Measurements from ENCODE around the gene BBS1. TPM values are rescaled to one million over a fixed set of nuclear protein-coding genes. Genes with fewer than 3 reads are reported as not detected.
A peak's percentile ranks its signal among the peaks of the same experiment; 100 is the strongest.

BBS1 gene
- polyA plus RNA-seq, 1 experiment = 17.7 TPM

GRCh38 chr11:66491315-66491935 is 19.0 kb upstream of the BBS1 start:
- no peaks in the 10 kb centered on the region for H3K27me3 ChIP-seq (ENCODE audit: control insufficient read depth, insufficient read depth, low read length)
- ChIA-PET CTCF (interaction anchor here (0.6 to 1.4 kb wide), 6 partner anchors 27 to 187 kb away, joined by 3 to 6 read pairs (median 4); no protein-coding TSS in a partner anchor), POLR2A (interaction anchor here (0.6 to 2.6 kb wide), 3 partner anchors 11 to 428 kb away, joined by 4 to 22 read pairs (median 8); partner anchors contain the start of genes DPP3 and PELI3)
- no peak for DNase-seq (ENCODE audit: low read depth, low spot score)
- H3K9me3 ChIP-seq (ENCODE audit: control insufficient read depth, insufficient read depth, low read length) = no peaks in the 10 kb centered on the region; the same call in 1 of the 2 replicates
- H3K4me3 ChIP-seq (ENCODE audit: low read depth, low read length) = no peak overlapping the region
- no peak overlapping the region for H3K27ac ChIP-seq (ENCODE audit: low read depth, low read length)
- TF ChIP-seq CTCF (IDR thresholded peaks at IDR 0.05; ENCODE audit: low read depth, low read length) = peak; percentile 45

- TF ChIP-seq CTCF (IDR thresholded peaks at IDR 0.05; ENCODE audit: low read depth, low read length) = no peak
- ChIA-PET CTCF (interaction anchor here (0.6 to 1.4 kb wide), 4 partner anchors 27 to 186 kb away, joined by 3 to 6 read pairs (median 4); no protein-coding TSS in a partner anchor), POLR2A (interaction anchor here (0.7 to 2.6 kb wide), 2 partner anchors 12 to 427 kb away, joined by 8 to 22 read pairs; partner anchors contain the start of gene DPP3)
- Histone ChIP-seq H3K27me3 (ENCODE audit: control insufficient read depth, insufficient read depth, low read length) (no peaks in the 10 kb centered on the region), H3K9me3 (ENCODE audit: control insufficient read depth, insufficient read depth, low read length) (no peaks in the 10 kb centered on the region; the same call in 1 of the 2 replicates), H3K4me3 (ENCODE audit: low read depth, low read length) (no peak overlapping the region), H3K27ac (ENCODE audit: low read depth, low read length) (no peak overlapping the region)
- no peak for DNase-seq (ENCODE audit: low read depth, low spot score)
Measured at GRCh38 chr11:66492161-66492865, 18.1 kb upstream of the BBS1 start.

GRCh38 chr11:66493130-66493529 is 17.3 kb upstream of the BBS1 start:
- no peak for TF ChIP-seq CTCF (IDR thresholded peaks at IDR 0.05; ENCODE audit: low read depth, low read length)
- Histone ChIP-seq H3K27ac (ENCODE audit: low read depth, low read length) (no peak overlapping the region), H3K9me3 (ENCODE audit: control insufficient read depth, insufficient read depth, low read length) (no peaks in the 10 kb centered on the region; the same call in 1 of the 2 replicates), H3K4me3 (ENCODE audit: low read depth, low read length) (no peak overlapping the region), H3K27me3 (ENCODE audit: control insufficient read depth, insufficient read depth, low read length) (no peaks in the 10 kb centered on the region)
- ChIA-PET POLR2A (interaction anchor here (2.6 kb wide), 1 partner anchor 13 kb away, joined by 22 read pairs; the partner anchor contains the start of gene DPP3), CTCF (no interaction called here)
- no peak for DNase-seq (ENCODE audit: low read depth, low spot score)

GRCh38 chr11:66494458-66494857 is 16.0 kb upstream of the BBS1 start:
- no peak for TF ChIP-seq CTCF (IDR thresholded peaks at IDR 0.05; ENCODE audit: low read depth, low read length)
- Histone ChIP-seq H3K4me3 (ENCODE audit: low read depth, low read length) (no peak overlapping the region), H3K27ac (ENCODE audit: low read depth, low read length) (no peak overlapping the region), H3K9me3 (ENCODE audit: control insufficient read depth, insufficient read depth, low read length) (no peaks in the 10 kb centered on the region; the same call in 1 of the 2 replicates), H3K27me3 (ENCODE audit: control insufficient read depth, insufficient read depth, low read length) (no peaks in the 10 kb centered on the region)
- no peak for DNase-seq (ENCODE audit: low read depth, low spot score)
- POLR2A ChIA-PET = no interaction called here
- CTCF ChIA-PET = no interaction called here

GRCh38 chr11:66494935-66495334 is 15.5 kb upstream of the BBS1 start:
- ChIA-PET CTCF (no interaction called here), POLR2A (no interaction called here)
- Histone ChIP-seq H3K27ac (ENCODE audit: low read depth, low read length) (no peak overlapping the region), H3K27me3 (ENCODE audit: control insufficient read depth, insufficient read depth, low read length) (no peaks in the 10 kb centered on the region), H3K4me3 (ENCODE audit: low read depth, low read length) (no peak overlapping the region), H3K9me3 (ENCODE audit: control insufficient read depth, insufficient read depth, low read length) (no peaks in the 10 kb centered on the region; the same call in 1 of the 2 replicates)
- DNase-seq (ENCODE audit: low read depth, low spot score) = no peak
- no peak for TF ChIP-seq CTCF (IDR thresholded peaks at IDR 0.05; ENCODE audit: low read depth, low read length)

All from AG04450 (cell line).